HG03354 (cell line): ENCODE results near the gene CCDC152.
"Not testable (repeated sequence)": the region's sequence is repeated elsewhere in the genome, so short reads cannot be mapped to it uniquely, and the experiment has no call there.

Experiments used
- ATAC-seq: cut with Tn5 transposase; IDR thresholded peaks from one replicate; pipeline ENCODE4 v1.9.1; 2021; ENCODE audit warnings: mild to moderate bottlenecking; ENCODE audit not compliant: unreplicated experiment, poor library complexity, severe bottlenecking

CCDC152 gene

DNA sequence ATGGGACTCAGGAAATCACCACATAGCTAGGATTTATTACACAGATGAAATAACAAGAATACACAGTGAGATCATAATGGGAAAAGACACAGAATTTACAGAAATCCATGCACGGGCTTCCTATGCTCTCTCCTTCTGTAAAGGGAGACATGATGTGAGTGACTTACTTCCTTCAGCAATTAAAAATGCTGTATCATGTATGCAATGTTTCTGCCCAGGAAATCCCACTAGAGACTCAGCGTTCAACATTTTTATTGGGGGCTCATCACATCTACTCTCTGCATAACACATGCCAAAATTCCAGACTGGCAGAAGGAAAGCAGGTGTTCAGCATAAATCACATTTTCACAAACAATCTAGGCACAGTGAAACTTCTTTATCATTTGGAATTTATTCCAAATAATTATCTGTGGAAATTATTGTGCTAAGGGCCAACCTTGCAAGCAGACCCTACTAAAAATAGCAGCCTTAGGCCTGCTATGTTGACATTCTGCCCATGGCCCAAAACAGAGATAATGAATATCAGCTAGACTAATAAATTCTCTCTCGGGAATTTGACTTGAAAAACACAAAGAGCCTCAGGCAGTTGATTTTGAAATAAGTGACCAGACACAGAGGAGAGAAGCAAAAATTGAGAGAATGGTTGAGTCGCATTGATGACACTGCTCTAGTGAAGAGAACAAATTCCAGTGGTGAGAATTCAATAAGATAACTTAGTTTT lies 86.5 kb downstream of the CCDC152 start:
- no peak for ATAC-seq

DNA sequence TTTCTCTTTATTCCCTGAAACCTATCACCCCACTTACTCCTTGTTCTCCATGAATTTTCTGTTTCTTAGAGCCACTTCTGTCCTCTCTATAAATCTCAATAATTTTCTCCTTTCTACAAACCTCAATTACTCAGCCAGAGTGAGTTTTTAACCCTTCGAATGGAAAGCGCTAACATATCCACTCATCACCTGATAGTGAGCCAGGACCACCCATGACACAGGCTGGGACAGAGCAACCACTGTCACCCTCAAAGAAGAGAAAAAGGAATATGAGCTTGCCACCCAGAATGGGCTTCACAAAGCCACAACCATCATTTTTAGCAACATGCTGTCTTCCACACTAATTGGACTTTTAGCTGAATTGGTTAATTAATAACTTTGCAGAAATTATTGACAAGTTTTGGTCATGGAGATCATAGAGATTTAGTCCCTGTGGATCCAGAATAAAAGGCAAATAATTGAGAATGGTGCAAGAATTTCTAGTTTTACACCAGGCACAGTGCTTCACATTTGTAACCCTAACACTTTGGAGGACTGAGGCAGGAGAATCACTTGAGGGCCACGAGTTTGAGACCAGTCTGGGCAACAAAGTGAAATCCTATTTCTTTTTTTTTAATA lies 87.2 kb downstream of the CCDC152 start:
- no peak for ATAC-seq

DNA sequence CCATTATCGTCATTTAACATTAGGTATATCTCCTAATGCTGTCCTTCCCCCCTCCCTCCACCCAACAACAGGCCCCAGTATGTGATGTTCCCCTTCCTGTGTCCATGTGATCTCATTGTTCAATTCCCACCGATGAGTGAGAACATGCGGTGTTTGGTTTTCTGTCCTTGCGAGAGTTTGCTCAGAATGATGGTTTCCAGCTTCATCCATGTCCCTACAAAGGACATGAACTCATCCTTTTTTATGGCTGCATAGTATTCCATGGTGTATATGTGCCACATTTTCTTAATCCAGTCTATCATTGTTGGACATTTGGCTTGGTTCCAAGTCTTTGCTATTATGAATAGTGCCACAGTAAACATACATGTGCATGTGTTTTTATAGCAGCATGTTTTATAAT lies 87.8 kb downstream of the CCDC152 start:
- not testable (repeated sequence) for ATAC-seq

DNA sequence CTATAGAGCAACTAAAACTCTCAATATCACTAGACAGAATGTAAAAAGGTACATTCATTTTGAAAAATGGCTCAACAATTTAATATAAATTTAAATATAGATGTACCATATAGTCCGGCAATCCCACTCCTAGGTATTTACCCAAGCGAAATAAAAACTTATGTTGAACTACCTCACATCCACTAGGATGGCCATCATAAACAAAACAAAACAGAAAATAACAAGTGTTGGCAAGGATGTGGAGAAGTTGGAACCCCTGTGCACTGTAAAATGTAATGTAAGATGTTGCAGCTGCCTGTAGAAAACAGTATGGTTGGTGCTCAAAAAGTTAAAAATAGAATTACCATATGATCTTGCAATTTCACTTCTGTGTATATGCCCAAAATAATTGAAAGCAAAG lies 91.9 kb downstream of the CCDC152 start:
- ATAC-seq, result no peak

DNA sequence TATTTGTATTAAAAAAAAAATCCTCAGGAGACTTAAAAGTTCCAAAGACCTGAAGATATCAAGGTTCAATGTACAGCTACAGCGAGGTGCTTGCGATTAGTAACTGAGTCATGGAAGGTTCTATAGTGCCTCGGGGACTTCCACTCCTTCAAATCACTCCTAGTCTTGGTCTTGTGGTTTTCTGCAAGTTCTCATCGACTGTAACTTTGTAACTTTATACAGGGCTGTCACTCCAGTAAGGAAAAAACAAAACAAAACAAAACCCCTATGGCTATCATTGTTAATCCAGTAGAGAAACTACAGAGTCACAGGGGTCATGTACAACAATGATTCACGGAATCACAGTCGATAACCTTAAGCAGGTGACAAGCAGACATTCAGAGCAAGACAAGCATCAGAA lies 94.9 kb downstream of the CCDC152 start:
- ATAC-seq, result no peak
